GM12878 (cell line): ENCODE results near the gene NUP210. TPM values are rescaled to one million over a fixed set of nuclear protein-coding genes. Genes with fewer than 3 reads are reported as not detected.

Source experiments
- ATAC-seq: fragments of 200-7000 bp; cut with Tn5 transposase; 3 replicates; pipeline ENCODE4 v1.9.1; 2020; ENCODE audit warnings: mild to moderate bottlenecking, moderate library complexity
- BruUV-seq: library from RNA; stranded (reverse); fragments of 400-500 nt; replicated peaks from 2 replicates; lab custom pipeline; 2021; lab: Mats Ljungman, UMichigan
- CTCF ChIA-PET: fragments of 300-600 bp; sonication (Branson Sonifier 250); formaldehyde crosslinking; extraction: SDS; loops from one replicate; lab custom pipeline; 2021; ENCODE audit warnings: inconsistent platforms; lab: Yijun Ruan, JAX
- POLR2A ChIA-PET: fragments of 350-600 bp; formaldehyde crosslinking; extraction: SDS; loops from one replicate; lab custom pipeline; 2021; ENCODE audit warnings: inconsistent platforms; lab: Charles Lee
- RAD21 ChIA-PET: fragments of 300-600 bp; sonication (Branson Sonifier 250); formaldehyde crosslinking; loops from one replicate; lab custom pipeline; 2023; ENCODE audit warnings: antibody characterized with exemption; ENCODE audit not compliant: unreplicated experiment; lab: Charles Lee
- SMC1A ChIA-PET: fragments of 300-600 bp; sonication (Branson Sonifier 250); formaldehyde crosslinking; loops from one replicate; lab custom pipeline; 2023; ENCODE audit not compliant: unreplicated experiment, uncharacterized antibody; lab: Charles Lee
- DNase-seq: peaks from one replicate; pipeline ENCODE4 v3.0.0-alpha.2; 2011; ENCODE audit warnings: low read depth, low spot score
- FAIRE-seq: peaks from 3 replicates; lab custom pipeline; 2011; peaks lifted over from hg19 to GRCh38; lab: Jason Lieb, UNC
- H2AFZ ChIP-seq: 2 replicates; pipeline ENCODE4 v1.6.0; 2011; ENCODE audit warnings: low read depth, low read length, control low read depth; ENCODE audit not compliant: control insufficient read depth
- H3K27ac ChIP-seq: 2 replicates; pipeline ENCODE4 v1.5.1; 2011; ENCODE audit warnings: control low read depth; ENCODE audit not compliant: control insufficient read depth, insufficient read depth
- H3K27me3 ChIP-seq, 2 experiments: replicated peaks in 1 of 2; 2 replicates each; pipeline versions ENCODE4 v1.6.0 to v1.6.1; 2011; ENCODE audit warnings: low read length in 1 of 2; ENCODE audit not compliant: control insufficient read depth in 2 of 2, insufficient read depth in 2 of 2
- H3K36me3 ChIP-seq, 2 experiments: 2 replicates each; pipeline ENCODE4 v1.5.1; 2011; ENCODE audit warnings: low read length in 1 of 2; ENCODE audit not compliant: control insufficient read depth in 2 of 2, insufficient read depth in 2 of 2
- H3K4me1 ChIP-seq: 2 replicates; pipeline ENCODE4 v1.6.1; 2011; ENCODE audit warnings: mild to moderate bottlenecking, low read length, moderate library complexity, mixed read lengths; ENCODE audit not compliant: control insufficient read depth, insufficient read depth
- H3K4me2 ChIP-seq: 2 replicates; pipeline ENCODE4 v1.6.0; 2011; ENCODE audit warnings: control low read depth; ENCODE audit not compliant: control insufficient read depth, insufficient read depth
- H3K4me3 ChIP-seq: fragments of 200-600 bp; sonication (generic); 2 replicates; pipeline ENCODE4 v1.5.1; 2016
- H3K79me2 ChIP-seq: 2 replicates; pipeline ENCODE4 v1.6.0; 2011; ENCODE audit warnings: low read length; ENCODE audit not compliant: control insufficient read depth, insufficient read depth
- H3K9ac ChIP-seq: 2 replicates; pipeline ENCODE4 v1.8.0; 2011; ENCODE audit warnings: low read length, control low read depth, mixed read lengths; ENCODE audit not compliant: control insufficient read depth, insufficient read depth
- H3K9me3 ChIP-seq: replicated peaks from 3 replicates; pipeline ENCODE4 v1.5.1; 2011; ENCODE audit warnings: mild to moderate bottlenecking, low read length; ENCODE audit not compliant: control insufficient read depth, insufficient read depth
- H4K20me1 ChIP-seq: 2 replicates; pipeline ENCODE4 v1.6.0; 2011; ENCODE audit not compliant: control insufficient read depth, insufficient read depth
- ASH2L ChIP-seq: fragments of 300-600, 200-600 bp; sonication (generic); IDR thresholded peaks from 2 replicates; pipeline ENCODE4 v1.6.1; 2017; ENCODE audit warnings: low read depth, mild to moderate bottlenecking, borderline replicate concordance
- BMI1 ChIP-seq: fragments of 450-650 bp; IDR thresholded peaks from 2 replicates; pipeline ENCODE4 v1.6.1; 2016; ENCODE audit warnings: mild to moderate bottlenecking, moderate library complexity, borderline replicate concordance
- CHD1 ChIP-seq: IDR thresholded peaks from 2 replicates; pipeline ENCODE4 v1.6.1; 2012; ENCODE audit warnings: low read depth, low read length, improper control_type of control experiment
- CHD4 ChIP-seq: fragments of 200-600 bp; sonication (generic); IDR thresholded peaks from 2 replicates; pipeline ENCODE4 v1.6.1; 2016; ENCODE audit warnings: mild to moderate bottlenecking
- EED ChIP-seq: sonication (generic); IDR thresholded peaks from 2 replicates; pipeline ENCODE4 v1.6.1; 2016; ENCODE audit warnings: antibody characterized with exemption, low read depth
- MEF2A ChIP-seq: IDR thresholded peaks from 2 replicates; pipeline ENCODE4 v1.6.1; 2011; ENCODE audit warnings: low read depth, mild to moderate bottlenecking, low read length, moderate library complexity; ENCODE audit not compliant: insufficient read depth
- MTA3 ChIP-seq: IDR thresholded peaks from 2 replicates; pipeline ENCODE4 v1.6.1; 2012; ENCODE audit warnings: low read length, inconsistent platforms, borderline replicate concordance
- MYC ChIP-seq: IDR thresholded peaks from 2 replicates; pipeline ENCODE4 v1.6.1; 2011; ENCODE audit warnings: mild to moderate bottlenecking, low read length, moderate library complexity, inconsistent platforms; ENCODE audit not compliant: insufficient read depth, insufficient replicate concordance, insufficient read length, severe bottlenecking
- NR2F1 ChIP-seq: fragments of 450-650 bp; conservative IDR thresholded peaks from 2 replicates; pipeline ENCODE4 v1.6.1; 2017; ENCODE audit warnings: mild to moderate bottlenecking
- SMAD1 ChIP-seq: fragments of 450-650 bp; IDR thresholded peaks from 2 replicates; pipeline ENCODE4 v1.6.1; 2018; ENCODE audit warnings: mild to moderate bottlenecking, low read depth; ENCODE audit not compliant: partially characterized antibody
- WGBS: methylation state at CpG from one replicate; pipeline ENCODE4 v1.1.6; 2016; ENCODE audit warnings: low lambda C conversion rate; ENCODE audit not compliant: insufficient replicate concordance, insufficient coverage; ENCODE audit errors: missing lambda C conversion rate; 5-methylcytosine and 5-hydroxymethylcytosine counted together
- in situ Hi-C: fragments of 300-500 bp; cut with MboI; formaldehyde crosslinking; loops from 9 replicates; pipeline ENCODE4 v1.14.3; 2018; ENCODE audit warnings: mixed read lengths
- intact Hi-C: fragments of 100-400 bp; cut with micrococcal nuclease; formaldehyde crosslinking; loops from one replicate; pipeline ENCODE4 v1.14.2; 2022; ENCODE audit not compliant: unreplicated experiment
- polyA plus RNA-seq, 11 experiments: library from polyadenylated mRNA; depleted of rRNA in 4 of 11; unstranded in 6 of 11; stranded (reverse) in 5 of 11; fragments of >200 nt; fragmentation: Nextera tagmentation in 4 of 11; fragmentation: Illumina TruSeq in 1 of 11; extraction: Ambion mirVana in 4 of 11; extraction: Trizol in 1 of 11; gene quantifications; 1 replicate in 1 of 11; 2 replicates in 10 of 11; pipeline versions ENCODE4 v1.2.1 to v1.2.3, GENCODE V29; 2011 to 2016; ENCODE audit warnings: inconsistent platforms in 2 of 11, missing spikeins in 2 of 11, low read depth in 1 of 11
- total RNA-seq, 4 experiments: library from RNA; depleted of rRNA in 3 of 4; stranded (reverse); fragments of >200 nt in 3 of 4; fragmentation: Illumina TruSeq in 1 of 4; extraction: Trizol in 1 of 4; gene quantifications; 2 replicates each; pipeline versions ENCODE4 v1.2.1 to v1.2.3, GENCODE V29; 2013 to 2021
- TF ChIP-seq, protein P1 (sequence below): IDR thresholded peaks from 2 replicates; pipeline ENCODE4 v1.6.1; 2012; ENCODE audit warnings: low read length, inconsistent platforms
- TF ChIP-seq, protein P2 (sequence below): IDR thresholded peaks from 2 replicates; pipeline ENCODE4 v1.6.1; 2011; ENCODE audit warnings: mild to moderate bottlenecking, low read depth, low read length, moderate library complexity; ENCODE audit not compliant: insufficient replicate concordance
- TF ChIP-seq, protein P3 (sequence below): fragments of 450-650 bp; IDR thresholded peaks from 2 replicates; pipeline ENCODE4 v1.6.1; 2017; ENCODE audit warnings: mild to moderate bottlenecking

NUP210 gene
- total and polyA plus RNA-seq, 10 of the 15 experiments (the other 5 are each of a cell fraction or from before 2014, with no cell fraction given) = 2.9 to 150 (median 76.0) TPM

DNA sequence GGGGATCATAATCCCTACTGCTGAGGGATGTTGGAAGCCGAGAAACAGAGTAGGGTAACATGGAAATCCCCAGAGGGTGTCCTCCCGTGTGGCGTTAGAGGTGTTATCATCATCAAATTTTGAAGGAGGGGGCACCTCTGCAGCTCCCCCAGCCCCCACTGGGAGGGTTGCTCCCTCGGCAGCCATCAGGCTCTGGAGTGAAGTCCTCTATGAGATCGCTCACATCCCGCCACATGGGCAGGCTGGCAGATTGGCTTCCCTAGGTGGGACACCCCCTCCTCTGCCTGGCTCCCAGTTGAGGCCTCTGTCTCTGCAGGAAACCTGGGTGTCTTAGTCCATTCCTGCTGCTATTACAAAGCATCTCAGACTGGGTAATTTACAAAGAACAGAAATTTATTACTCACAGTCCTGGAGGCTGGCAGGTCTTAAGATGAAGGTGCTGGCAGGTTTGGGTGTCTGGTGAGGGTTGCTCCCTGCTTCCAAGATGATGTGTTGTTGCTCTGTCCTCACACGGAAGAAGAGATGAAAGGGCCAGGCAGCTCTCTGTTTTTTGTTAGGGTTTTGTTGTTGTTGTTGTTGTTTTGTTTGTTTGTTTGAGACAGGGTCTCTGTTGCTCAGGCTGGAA, 120.5 kb downstream of the NUP210 start (continued):
- TF ChIP-seq MTA3 = no peak
- TF ChIP-seq ASH2L = no peak

DNA sequence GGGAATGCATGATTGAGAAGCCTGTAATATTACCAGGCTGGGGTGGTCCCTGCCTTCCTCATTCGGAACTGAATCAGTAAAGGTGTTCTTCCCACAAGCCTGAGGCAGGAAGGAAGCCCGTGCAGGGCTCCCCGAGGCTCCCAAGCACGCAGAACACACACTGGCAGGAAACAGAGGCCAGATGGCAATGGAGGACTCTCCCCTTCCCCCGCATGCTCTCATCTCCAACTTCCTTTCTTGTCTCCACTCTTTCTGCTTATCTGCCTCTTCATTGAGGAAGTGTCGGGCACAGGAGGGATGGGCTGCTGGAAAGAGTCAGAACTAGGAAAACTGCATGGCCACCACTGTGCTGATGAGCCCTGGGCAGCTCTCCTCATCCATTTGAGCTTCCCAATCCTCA, 123.5 kb downstream of the NUP210 start:
- ChIA-PET SMC1A (interaction anchor here (0.6 to 1.1 kb wide), 3 partner anchors 36 to 154 kb away, joined by 3 read pairs; no protein-coding TSS in a partner anchor), POLR2A (no interaction called here), RAD21 (interaction anchor here (1.8 kb wide), 1 partner anchor 63 kb away, joined by 3 read pairs; no protein-coding TSS in a partner anchor), CTCF (interaction anchor here (1.7 to 2.7 kb wide), 2 partner anchors 66 to 120 kb away, joined by 7 to 15 read pairs; no protein-coding TSS in a partner anchor)
- Histone ChIP-seq H3K79me2 (no peaks in the 10 kb centered on the region), H2AFZ (no peak overlapping the region), H4K20me1 (no peaks in the 10 kb centered on the region), H3K27ac (no peak overlapping the region), H3K36me3 (no peaks in the 10 kb centered on the region), H3K9ac (no peak overlapping the region), H3K4me1 (peaks cover 2% of the 10 kb centered on the region), H3K4me2 (no peak overlapping the region), H3K27me3 (no peaks in the 10 kb centered on the region), H3K9me3 (no peaks in the 10 kb centered on the region), H3K4me3 (no peak overlapping the region)
- ATAC-seq = no peak
- TF ChIP-seq NR2F1 (no peak), BMI1 (no peak), MEF2A (no peak), EED (no peak), CHD4 (no peak), SMAD1 (no peak), MYC (no peak), CHD1 (no peak)
- TF ChIP-seq, protein P1, sequence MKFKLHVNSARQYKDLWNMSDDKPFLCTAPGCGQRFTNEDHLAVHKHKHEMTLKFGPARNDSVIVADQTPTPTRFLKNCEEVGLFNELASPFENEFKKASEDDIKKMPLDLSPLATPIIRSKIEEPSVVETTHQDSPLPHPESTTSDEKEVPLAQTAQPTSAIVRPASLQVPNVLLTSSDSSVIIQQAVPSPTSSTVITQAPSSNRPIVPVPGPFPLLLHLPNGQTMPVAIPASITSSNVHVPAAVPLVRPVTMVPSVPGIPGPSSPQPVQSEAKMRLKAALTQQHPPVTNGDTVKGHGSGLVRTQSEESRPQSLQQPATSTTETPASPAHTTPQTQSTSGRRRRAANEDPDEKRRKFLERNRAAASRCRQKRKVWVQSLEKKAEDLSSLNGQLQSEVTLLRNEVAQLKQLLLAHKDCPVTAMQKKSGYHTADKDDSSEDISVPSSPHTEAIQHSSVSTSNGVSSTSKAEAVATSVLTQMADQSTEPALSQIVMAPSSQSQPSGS = no peak
- TF ChIP-seq, protein P2, sequence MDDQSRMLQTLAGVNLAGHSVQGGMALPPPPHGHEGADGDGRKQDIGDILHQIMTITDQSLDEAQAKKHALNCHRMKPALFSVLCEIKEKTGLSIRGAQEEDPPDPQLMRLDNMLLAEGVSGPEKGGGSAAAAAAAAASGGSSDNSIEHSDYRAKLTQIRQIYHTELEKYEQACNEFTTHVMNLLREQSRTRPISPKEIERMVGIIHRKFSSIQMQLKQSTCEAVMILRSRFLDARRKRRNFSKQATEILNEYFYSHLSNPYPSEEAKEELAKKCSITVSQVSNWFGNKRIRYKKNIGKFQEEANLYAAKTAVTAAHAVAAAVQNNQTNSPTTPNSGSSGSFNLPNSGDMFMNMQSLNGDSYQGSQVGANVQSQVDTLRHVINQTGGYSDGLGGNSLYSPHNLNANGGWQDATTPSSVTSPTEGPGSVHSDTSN = no peak
- TF ChIP-seq, protein P3, sequence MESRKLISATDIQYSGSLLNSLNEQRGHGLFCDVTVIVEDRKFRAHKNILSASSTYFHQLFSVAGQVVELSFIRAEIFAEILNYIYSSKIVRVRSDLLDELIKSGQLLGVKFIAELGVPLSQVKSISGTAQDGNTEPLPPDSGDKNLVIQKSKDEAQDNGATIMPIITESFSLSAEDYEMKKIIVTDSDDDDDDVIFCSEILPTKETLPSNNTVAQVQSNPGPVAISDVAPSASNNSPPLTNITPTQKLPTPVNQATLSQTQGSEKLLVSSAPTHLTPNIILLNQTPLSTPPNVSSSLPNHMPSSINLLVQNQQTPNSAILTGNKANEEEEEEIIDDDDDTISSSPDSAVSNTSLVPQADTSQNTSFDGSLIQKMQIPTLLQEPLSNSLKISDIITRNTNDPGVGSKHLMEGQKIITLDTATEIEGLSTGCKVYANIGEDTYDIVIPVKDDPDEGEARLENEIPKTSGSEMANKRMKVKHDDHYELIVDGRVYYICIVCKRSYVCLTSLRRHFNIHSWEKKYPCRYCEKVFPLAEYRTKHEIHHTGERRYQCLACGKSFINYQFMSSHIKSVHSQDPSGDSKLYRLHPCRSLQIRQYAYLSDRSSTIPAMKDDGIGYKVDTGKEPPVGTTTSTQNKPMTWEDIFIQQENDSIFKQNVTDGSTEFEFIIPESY = no peak
- DNase-seq = no peak
- intact Hi-C loops = no loop called here
- in situ Hi-C loops = no loop called here
- 0% methylated on average over 6 of the region's 6 CpGs for WGBS
- FAIRE-seq = no peak
- no TSS peak for BruUV-seq
